Mammary epithelial cell (primary cell): ENCODE data around the gene CD207.

ENCODE experiments used
- EZH2 ChIP-seq: IDR thresholded peaks from 2 replicates; pipeline ENCODE4 v1.6.1; 2012; ENCODE audit warnings: low read length, inconsistent platforms, borderline replicate concordance
- TF ChIP-seq, protein P1 (sequence below), 2 donors: IDR thresholded peaks in 1 of 2; conservative IDR thresholded peaks in 1 of 2; 2 replicates each; pipeline ENCODE4 v1.5.1; 2011 to 2012; ENCODE audit warnings: inconsistent platforms in 2 of 2, low read length in 2 of 2, mild to moderate bottlenecking in 2 of 2, control low read depth in 1 of 2, low read depth in 1 of 2; ENCODE audit not compliant: insufficient read depth in 1 of 2; ENCODE audit errors: extremely low read depth in 1 of 2

DNA sequence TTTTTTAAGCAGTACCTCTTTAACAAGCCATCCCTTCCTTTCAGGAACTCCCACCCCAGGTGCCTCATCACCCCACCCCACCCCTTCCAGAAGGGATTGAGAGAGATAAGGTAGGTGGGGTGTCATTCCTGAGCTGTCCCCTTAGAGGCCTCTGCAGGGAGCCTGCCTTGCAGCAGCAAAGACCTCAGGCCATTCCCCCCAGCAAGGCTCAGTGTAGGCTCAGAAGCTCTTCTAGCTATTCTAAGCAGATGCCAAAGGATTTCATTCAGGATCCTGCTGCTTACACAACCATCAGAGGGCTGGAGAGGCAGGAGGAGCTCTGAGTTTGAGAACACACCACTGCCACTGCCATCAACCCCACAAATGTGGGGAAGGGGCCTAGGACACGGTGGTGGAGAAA is 39.4 kb downstream of the CD207 start:
- TF ChIP-seq, protein P1, sequence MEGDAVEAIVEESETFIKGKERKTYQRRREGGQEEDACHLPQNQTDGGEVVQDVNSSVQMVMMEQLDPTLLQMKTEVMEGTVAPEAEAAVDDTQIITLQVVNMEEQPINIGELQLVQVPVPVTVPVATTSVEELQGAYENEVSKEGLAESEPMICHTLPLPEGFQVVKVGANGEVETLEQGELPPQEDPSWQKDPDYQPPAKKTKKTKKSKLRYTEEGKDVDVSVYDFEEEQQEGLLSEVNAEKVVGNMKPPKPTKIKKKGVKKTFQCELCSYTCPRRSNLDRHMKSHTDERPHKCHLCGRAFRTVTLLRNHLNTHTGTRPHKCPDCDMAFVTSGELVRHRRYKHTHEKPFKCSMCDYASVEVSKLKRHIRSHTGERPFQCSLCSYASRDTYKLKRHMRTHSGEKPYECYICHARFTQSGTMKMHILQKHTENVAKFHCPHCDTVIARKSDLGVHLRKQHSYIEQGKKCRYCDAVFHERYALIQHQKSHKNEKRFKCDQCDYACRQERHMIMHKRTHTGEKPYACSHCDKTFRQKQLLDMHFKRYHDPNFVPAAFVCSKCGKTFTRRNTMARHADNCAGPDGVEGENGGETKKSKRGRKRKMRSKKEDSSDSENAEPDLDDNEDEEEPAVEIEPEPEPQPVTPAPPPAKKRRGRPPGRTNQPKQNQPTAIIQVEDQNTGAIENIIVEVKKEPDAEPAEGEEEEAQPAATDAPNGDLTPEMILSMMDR (conservative IDR thresholded peaks at IDR 0.05 in 1 of 2, IDR thresholded peaks at IDR 0.05 in 1 of 2; ENCODE audit: extremely low read depth in 1 of 2, insufficient read depth in 1 of 2, low read depth in 1 of 2, low read length in 2 of 2) = no peak
- TF ChIP-seq EZH2 = no peak
